Nephron progenitor cell (in vitro differentiated cells): Measurements from ENCODE around the gene MCEMP1.

ENCODE experiments used
- DNase-seq: peaks from one replicate; pipeline ENCODE4 v3.0.0; 2021
- H3K27ac Mint-ChIP-seq: 2 replicates; pipeline ENCODE4 v1.8.0; 2021; ENCODE audit warnings: mild to moderate bottlenecking, moderate library complexity, mixed read lengths
- H3K27me3 Mint-ChIP-seq: 2 replicates; pipeline ENCODE4 v1.8.0; 2021; ENCODE audit warnings: mild to moderate bottlenecking, low read depth, mixed read lengths; ENCODE audit not compliant: poor library complexity
- H3K36me3 Mint-ChIP-seq: 2 replicates; pipeline ENCODE4 v1.8.0; 2021; ENCODE audit warnings: low read depth, mixed read lengths
- H3K4me1 Mint-ChIP-seq: 2 replicates; pipeline ENCODE4 v1.8.0; 2021; ENCODE audit warnings: mixed read lengths
- H3K4me3 Mint-ChIP-seq: 2 replicates; pipeline ENCODE4 v1.8.0; 2021; ENCODE audit warnings: mild to moderate bottlenecking, moderate library complexity, mixed read lengths
- H3K9me3 Mint-ChIP-seq: 2 replicates; pipeline ENCODE4 v1.8.0; 2021; ENCODE audit warnings: mild to moderate bottlenecking, moderate library complexity, mixed read lengths
- TF ChIP-seq, protein P1 (sequence below): fragments of 200-600 bp; sonication (generic); IDR thresholded peaks from 2 replicates; pipeline ENCODE4 v1.5.0; 2021; ENCODE audit warnings: antibody characterized with exemption

Gene MCEMP1

GRCh38 chr19:7679771-7680605 lies 3.1 kb downstream of the MCEMP1 start:
- H3K36me3 Mint-ChIP-seq = peaks cover 17% of the 10 kb centered on the region
- H3K9me3 Mint-ChIP-seq = no peaks in the 10 kb centered on the region
- H3K27me3 Mint-ChIP-seq = peaks cover 42% of the 10 kb centered on the region
- DNase-seq = no peak
- no peak overlapping the region for H3K27ac Mint-ChIP-seq
- TF ChIP-seq, protein P1, sequence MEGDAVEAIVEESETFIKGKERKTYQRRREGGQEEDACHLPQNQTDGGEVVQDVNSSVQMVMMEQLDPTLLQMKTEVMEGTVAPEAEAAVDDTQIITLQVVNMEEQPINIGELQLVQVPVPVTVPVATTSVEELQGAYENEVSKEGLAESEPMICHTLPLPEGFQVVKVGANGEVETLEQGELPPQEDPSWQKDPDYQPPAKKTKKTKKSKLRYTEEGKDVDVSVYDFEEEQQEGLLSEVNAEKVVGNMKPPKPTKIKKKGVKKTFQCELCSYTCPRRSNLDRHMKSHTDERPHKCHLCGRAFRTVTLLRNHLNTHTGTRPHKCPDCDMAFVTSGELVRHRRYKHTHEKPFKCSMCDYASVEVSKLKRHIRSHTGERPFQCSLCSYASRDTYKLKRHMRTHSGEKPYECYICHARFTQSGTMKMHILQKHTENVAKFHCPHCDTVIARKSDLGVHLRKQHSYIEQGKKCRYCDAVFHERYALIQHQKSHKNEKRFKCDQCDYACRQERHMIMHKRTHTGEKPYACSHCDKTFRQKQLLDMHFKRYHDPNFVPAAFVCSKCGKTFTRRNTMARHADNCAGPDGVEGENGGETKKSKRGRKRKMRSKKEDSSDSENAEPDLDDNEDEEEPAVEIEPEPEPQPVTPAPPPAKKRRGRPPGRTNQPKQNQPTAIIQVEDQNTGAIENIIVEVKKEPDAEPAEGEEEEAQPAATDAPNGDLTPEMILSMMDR = no peak
- H3K4me3 Mint-ChIP-seq = peak overlapping the region; percentile 64
- peaks cover 31% of the 10 kb centered on the region for H3K4me1 Mint-ChIP-seq

GRCh38 chr19:7680606-7681339 lies 3.9 kb downstream of the MCEMP1 start, which contains the start of gene TRAPPC5:
Gene TRAPPC5, plus strand, starts transcription at chr19:7680833. Its CDS starts 1,421 bp downstream, at chr19:7682254.
- Mint-ChIP-seq H3K27ac (no peak within 1 kb of the TSS), H3K36me3 (peaks cover 25% of the 10 kb centered on the region), H3K9me3 (no peaks in the 10 kb centered on the region)

DNA sequence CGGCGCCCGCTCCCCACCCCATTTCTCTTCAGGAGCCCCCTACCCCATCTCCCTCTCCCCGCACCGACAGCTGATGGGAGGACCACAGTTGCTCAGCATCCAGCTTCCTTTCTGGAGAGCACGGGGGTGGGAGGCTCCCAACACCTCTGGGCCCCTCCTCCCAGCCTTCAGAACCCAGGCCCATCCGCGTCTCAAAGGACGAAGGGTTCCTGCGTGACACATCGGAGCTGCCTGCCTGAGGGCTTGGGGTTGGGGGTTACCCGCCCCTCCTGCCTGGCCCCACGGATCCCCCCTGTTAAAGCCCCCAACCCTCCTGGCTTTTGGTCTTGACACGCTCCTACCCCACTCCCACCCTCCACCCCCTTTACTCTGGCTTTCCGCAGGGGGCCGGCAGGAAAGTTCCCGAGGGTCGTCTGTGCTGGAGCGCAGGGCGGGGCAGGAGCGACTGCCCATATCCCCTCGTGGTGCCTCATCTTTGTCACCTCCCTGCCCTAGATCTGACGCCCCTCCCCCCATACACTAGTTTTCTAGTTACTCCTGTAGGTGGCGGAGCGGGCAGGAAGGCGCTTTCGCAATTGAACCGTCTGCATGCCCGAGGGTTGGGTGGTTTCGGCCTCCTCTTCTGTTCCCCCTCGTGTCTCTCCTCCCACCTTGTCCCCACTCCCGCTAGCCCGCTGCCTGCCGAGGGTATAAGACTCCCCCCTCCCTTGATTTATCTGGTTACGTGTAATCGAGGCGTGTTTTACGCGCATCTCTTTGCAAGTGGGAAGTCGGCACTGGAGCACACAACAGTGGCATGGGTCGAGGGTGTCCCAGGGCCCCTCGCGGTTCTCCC lies 4.7 kb downstream of the MCEMP1 start:
- Mint-ChIP-seq H3K4me1 (peaks cover 41% of the 10 kb centered on the region), H3K9me3 (no peaks in the 10 kb centered on the region), H3K27me3 (peaks cover 30% of the 10 kb centered on the region), H3K27ac (no peak overlapping the region), H3K36me3 (peaks cover 29% of the 10 kb centered on the region), H3K4me3 (peak overlapping the region; percentile 89)
- TF ChIP-seq, protein P1 = peak; percentile 16
- peak; percentile 75 for DNase-seq

More at GRCh38 chr19:7680606-7681339, 3.9 kb downstream of the MCEMP1 start, which contains the start of gene TRAPPC5:
- TF ChIP-seq, protein P1 = peak; percentile 78
- H3K27me3 Mint-ChIP-seq = peaks cover 38% of the 10 kb centered on the region
- peak; percentile 92 for DNase-seq
- peak within 1 kb of the TSS; percentile 89 for H3K4me3 Mint-ChIP-seq
- peaks cover 39% of the 10 kb centered on the region for H3K4me1 Mint-ChIP-seq

DNA sequence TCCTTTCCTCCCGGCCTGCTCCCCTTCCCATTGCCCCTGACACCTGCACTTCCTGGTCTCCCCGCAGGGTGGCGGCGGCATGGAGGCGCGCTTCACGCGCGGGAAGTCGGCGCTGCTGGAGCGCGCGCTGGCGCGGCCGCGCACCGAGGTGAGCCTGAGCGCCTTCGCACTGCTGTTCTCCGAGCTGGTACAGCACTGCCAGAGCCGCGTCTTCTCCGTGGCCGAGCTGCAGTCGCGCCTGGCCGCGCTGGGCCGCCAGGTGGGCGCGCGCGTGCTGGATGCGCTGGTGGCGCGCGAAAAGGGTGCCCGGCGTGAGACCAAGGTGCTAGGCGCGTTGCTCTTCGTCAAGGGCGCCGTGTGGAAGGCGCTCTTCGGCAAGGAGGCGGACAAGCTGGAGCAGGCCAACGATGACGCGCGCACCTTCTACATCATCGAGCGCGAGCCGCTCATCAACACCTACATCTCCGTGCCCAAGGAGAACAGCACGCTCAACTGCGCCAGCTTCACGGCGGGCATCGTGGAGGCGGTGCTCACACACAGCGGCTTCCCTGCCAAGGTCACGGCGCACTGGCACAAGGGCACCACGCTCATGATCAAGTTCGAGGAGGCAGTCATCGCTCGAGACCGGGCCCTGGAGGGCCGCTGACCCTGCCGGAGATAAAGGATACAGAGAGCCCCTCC lies 5.4 kb downstream of the MCEMP1 start:
- TF ChIP-seq, protein P1 = no peak
- H3K27me3 Mint-ChIP-seq = peaks cover 23% of the 10 kb centered on the region
- peaks cover 29% of the 10 kb centered on the region for H3K36me3 Mint-ChIP-seq
- no peaks in the 10 kb centered on the region for H3K9me3 Mint-ChIP-seq
- no peak overlapping the region for H3K27ac Mint-ChIP-seq
- peaks cover 37% of the 10 kb centered on the region for H3K4me1 Mint-ChIP-seq
- H3K4me3 Mint-ChIP-seq = peak overlapping the region; percentile 89
- no peak for DNase-seq
